Heart left ventricle (tissue), 16 donors: Measurements from ENCODE around the gene CTNND2. TPM values are rescaled to one million over a fixed set of nuclear protein-coding genes. Genes with fewer than 3 reads are reported as not detected.

Experiments used
- ATAC-seq, 4 donors: fragments of 200-7000 bp; cut with Tn5 transposase; one replicate each; pipeline ENCODE4 v1.9.1; 2020 to 2022; ENCODE audit warnings: moderate library complexity in 4 of 4, mild to moderate bottlenecking in 3 of 4, moderate number of reproducible peaks in 1 of 4
- DNase-seq, 5 donors: peaks; one replicate each; pipeline ENCODE4 v3.0.0-alpha.2; 2020
- H3K27ac ChIP-seq, 12 donors: fragments of 200-600 bp; sonication (generic) in 4 of 12; one replicate each; pipeline versions ENCODE4 v1.5.0 to v1.8.0; 2016 to 2022; ENCODE audit warnings: mild to moderate bottlenecking in 2 of 12
- H3K27me3 ChIP-seq, 9 donors: fragments of 200-600 bp; sonication (generic) in 2 of 9; one replicate each; pipeline versions ENCODE4 v1.5.1 to v1.8.0; 2016 to 2022; ENCODE audit warnings: mild to moderate bottlenecking in 3 of 9
- H3K36me3 ChIP-seq, 9 donors: fragments of 200-600 bp; sonication (generic) in 2 of 9; one replicate each; pipeline versions ENCODE4 v1.5.0 to v1.8.0; 2018 to 2022; ENCODE audit warnings: mild to moderate bottlenecking in 2 of 9
- H3K4me1 ChIP-seq, 12 donors: fragments of 200-600 bp; sonication (generic) in 4 of 12; one replicate each; pipeline versions ENCODE4 v1.5.0 to v1.8.0; 2016 to 2022; ENCODE audit warnings: mild to moderate bottlenecking in 3 of 12
- H3K4me3 ChIP-seq, 12 donors: fragments of 200-600 bp; sonication (generic) in 4 of 12; one replicate each; pipeline versions ENCODE4 v1.5.0 to v1.8.0; 2017 to 2022; ENCODE audit warnings: mild to moderate bottlenecking in 9 of 12, moderate library complexity in 4 of 12
- H3K9me3 ChIP-seq, 12 donors: fragments of 200-600 bp; sonication (generic) in 4 of 12; one replicate each; pipeline versions ENCODE4 v1.5.0 to v1.8.0; 2016 to 2022; ENCODE audit warnings: mild to moderate bottlenecking in 1 of 12
- POLR2A ChIP-seq, 2 donors: fragments of 450-650 bp; IDR thresholded peaks; one replicate each; pipeline ENCODE4 v1.6.1; 2017; ENCODE audit warnings: antibody characterized with exemption in 2 of 2, mild to moderate bottlenecking in 2 of 2, moderate library complexity in 2 of 2
- WGBS, 4 donors: extraction: QIAGEN DNeasy Blood & Tissue Kit in 2 of 4; methylation state at CpG; one replicate each; pipeline versions ENCODE4 v1.1.5 to v1.1.7; 2013 to 2018; 5-methylcytosine and 5-hydroxymethylcytosine counted together
- intact Hi-C, 10 donors: fragments of 100-400 bp; cut with DNase I; formaldehyde crosslinking; loops; one replicate each; pipeline versions ENCODE4 v1.11.1 to v1.14.2; 2022
- polyA plus RNA-seq, 2 donors: library from polyadenylated mRNA; stranded (reverse); fragments of 200-250 nt; gene quantifications; one replicate each; pipeline ENCODE4 v1.2.3, GENCODE V29; 2013
- total RNA-seq, 9 donors: library from RNA; depleted of rRNA in 2 of 9; stranded (reverse); fragments of >200 nt in 2 of 9; fragmentation: NEBNext Ultra II Directional in 3 of 9; extraction: Animal tissue kit (Norgen Biotek cat#: 25700) in 3 of 9; gene quantifications; one replicate each; pipeline versions ENCODE4 v1.1.0 to v1.2.4, GENCODE V29; 2016 to 2023
- TF ChIP-seq, protein P1 (sequence below), 12 donors: fragments of 200-600 bp; sonication (generic) in 4 of 12; IDR thresholded peaks; one replicate each; pipeline versions ENCODE4 v1.5.0 to v1.8.0; 2018 to 2022; ENCODE audit warnings: antibody characterized with exemption in 12 of 12, mild to moderate bottlenecking in 5 of 12
- donor health status: ischemic (EF 13 %, LVEDD 7.1; RV severe dilation, severe dysfunction).
- donor health status: healthy with polysubstance abuse.
- donor health status: DM: no; HTN: yes; CAD: no.
- donor health status: DM: no; HTN: no; CAD: no.
- donor health status: ischemic (EF 25% LVEDD 6.9; RV normal size, moderate dysfunction).
- donor health status: ischemic (EF 25% LVEDD 5.7; RV mildly dilated, moderate dysfunction).
- donor health status: healthy.
- donor health status: DM: yes; HTN: yes; CAD: no.
- donor health status: ischemic (EF 35%, LVEDD 5.7; RV mildly dilated, moderate dysfunction).
- donor health status: nonischemic (EF 11% LVEDD 7.7; RV severe dilation, severe dysfunction).
- donor health status: DM: yes; HTN: yes; CAD: no.
- donor health status: PGD.
- donor health status: ischemic (EF 29% LVEDD 5.4; RV normal size, mild dysfunction).
- donor health status: nonischemic (EF 23%, LVEDD 6.1; RV moderate dilation, normal function).

CTNND2 gene
- total and polyA plus RNA-seq, 11 donors = 4.0 to 36.8 (median 20.2) TPM

DNA sequence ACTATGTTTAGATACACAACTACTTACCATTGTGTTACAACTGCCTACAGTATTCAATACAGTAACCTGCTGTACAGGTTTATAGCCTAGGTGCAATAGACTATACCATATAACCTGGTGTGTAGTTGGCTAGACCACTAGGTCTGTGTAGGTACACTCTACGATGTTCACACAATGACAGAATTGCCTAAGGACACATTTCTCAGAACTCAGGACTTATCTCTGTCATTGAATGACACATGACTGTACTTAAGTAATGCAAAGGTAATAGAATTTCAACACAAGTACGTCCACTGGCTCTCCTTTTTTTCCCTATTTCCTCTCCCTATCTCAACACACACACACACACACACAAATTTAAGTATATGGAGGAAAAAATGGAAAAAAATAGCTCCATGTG lies 385.6 kb downstream of the CTNND2 start:
- Histone ChIP-seq H3K27ac (no peak overlapping the region), H3K9me3 (no peaks in the 10 kb centered on the region), H3K4me1 (peaks cover 0 to 2% (median 0%) of the 10 kb centered on the region in 12 donors), H3K27me3 (no peaks in the 10 kb centered on the region), H3K4me3 (no peak overlapping the region), H3K36me3 (no peaks in the 10 kb centered on the region)
- ATAC-seq = no peak
- intact Hi-C loops = no loop called here
- TF ChIP-seq, protein P1, sequence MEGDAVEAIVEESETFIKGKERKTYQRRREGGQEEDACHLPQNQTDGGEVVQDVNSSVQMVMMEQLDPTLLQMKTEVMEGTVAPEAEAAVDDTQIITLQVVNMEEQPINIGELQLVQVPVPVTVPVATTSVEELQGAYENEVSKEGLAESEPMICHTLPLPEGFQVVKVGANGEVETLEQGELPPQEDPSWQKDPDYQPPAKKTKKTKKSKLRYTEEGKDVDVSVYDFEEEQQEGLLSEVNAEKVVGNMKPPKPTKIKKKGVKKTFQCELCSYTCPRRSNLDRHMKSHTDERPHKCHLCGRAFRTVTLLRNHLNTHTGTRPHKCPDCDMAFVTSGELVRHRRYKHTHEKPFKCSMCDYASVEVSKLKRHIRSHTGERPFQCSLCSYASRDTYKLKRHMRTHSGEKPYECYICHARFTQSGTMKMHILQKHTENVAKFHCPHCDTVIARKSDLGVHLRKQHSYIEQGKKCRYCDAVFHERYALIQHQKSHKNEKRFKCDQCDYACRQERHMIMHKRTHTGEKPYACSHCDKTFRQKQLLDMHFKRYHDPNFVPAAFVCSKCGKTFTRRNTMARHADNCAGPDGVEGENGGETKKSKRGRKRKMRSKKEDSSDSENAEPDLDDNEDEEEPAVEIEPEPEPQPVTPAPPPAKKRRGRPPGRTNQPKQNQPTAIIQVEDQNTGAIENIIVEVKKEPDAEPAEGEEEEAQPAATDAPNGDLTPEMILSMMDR (IDR thresholded peaks at IDR 0.05) = no peak
- TF ChIP-seq POLR2A (IDR thresholded peaks at IDR 0.05) = no peak
- DNase-seq = no peak
- WGBS, 4 donors = 68 to 75% (median 71%) methylated on average over 2 of the region's 2 CpGs

DNA sequence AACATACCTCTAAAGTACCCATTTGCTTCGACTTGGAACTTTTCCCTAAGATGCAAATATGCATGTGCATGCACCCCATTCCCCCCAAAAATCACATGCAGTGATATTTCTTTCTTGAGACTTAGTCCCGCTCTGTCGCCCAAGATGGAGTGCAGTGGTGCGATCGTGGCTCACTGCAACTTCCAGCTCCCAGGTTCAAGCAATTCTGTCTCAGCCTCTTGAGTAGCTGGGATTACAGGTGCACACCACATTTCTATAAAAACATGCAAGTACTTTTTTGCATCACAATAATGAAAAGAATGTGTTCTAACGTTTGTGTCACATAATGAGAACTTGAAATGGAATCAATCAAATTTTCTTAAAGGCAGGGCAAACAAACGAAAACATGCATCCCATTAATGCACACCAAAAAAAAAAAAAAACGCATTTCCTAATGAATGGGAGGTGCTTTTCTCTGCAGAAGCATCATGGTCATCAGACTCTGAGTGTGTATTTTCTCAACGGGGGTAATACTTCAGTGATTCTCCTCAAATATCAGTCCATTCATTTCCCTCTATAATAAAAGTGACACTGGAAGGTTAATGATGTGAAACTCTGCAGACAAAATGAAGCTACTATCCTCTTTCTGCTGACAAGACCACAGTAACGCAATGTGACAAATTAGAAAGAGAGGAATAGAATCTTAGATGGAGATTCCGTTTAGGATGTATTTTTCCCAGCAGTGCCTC lies 389.4 kb downstream of the CTNND2 start:
- H3K27ac ChIP-seq = no peak overlapping the region
- WGBS, 4 donors = 74 to 83% (median 79%) methylated on average over 11 of the region's 11 CpGs
- DNase-seq = no peak
- no peak for ATAC-seq
- H3K27me3 ChIP-seq = no peaks in the 10 kb centered on the region
- H3K36me3 ChIP-seq = no peaks in the 10 kb centered on the region
- no peak overlapping the region for H3K4me3 ChIP-seq
- no peaks in the 10 kb centered on the region for H3K9me3 ChIP-seq
- intact Hi-C loops = no loop called here
- TF ChIP-seq POLR2A (IDR thresholded peaks at IDR 0.05) = no peak
- TF ChIP-seq, protein P1 (IDR thresholded peaks at IDR 0.05) = no peak
- no peaks in the 10 kb centered on the region for H3K4me1 ChIP-seq

DNA sequence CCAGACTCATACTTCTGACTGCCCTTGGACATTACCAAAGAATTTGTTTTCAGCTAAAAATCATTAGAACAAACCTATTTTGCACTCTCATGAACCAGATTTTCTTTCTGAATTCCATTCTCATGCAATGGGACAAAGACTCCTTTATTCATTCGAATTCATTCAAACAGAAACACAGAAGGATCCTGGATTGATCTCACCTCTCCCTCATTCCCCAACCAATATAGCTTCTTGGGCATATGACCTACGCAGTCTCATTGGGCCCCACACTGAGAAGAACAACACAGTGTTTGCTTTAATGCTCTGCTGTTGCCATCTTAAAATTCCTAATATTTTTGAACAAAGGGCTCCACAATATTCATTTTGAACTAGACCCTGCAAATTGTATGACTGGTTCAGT lies 392.4 kb downstream of the CTNND2 start:
- 67 to 87% (median 76%) methylated on average over 2 of the region's 2 CpGs for WGBS, 4 donors
- no peak for TF ChIP-seq POLR2A (IDR thresholded peaks at IDR 0.05)
- TF ChIP-seq, protein P1 (IDR thresholded peaks at IDR 0.05) = no peak

DNA sequence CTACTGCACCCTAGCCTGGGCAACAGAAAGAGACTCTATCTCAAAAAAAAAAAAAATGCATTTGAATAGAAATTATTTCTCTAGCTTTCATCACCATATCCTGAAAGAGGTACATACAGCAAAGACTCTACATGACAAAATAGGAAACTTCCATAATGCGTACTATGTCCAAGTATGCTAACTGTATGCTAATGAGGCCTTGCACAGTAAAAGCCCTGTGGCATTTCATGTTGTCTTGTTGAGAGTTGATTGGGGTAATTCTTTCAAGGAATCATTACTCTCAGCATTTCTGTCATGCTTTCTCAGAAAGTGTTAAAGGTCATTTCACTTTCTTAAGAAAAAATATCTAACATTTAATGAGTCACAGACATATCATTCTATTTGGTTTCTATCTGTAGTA lies 393.4 kb downstream of the CTNND2 start:
- intact Hi-C loops = no loop called here
- Histone ChIP-seq H3K4me1 (no peaks in the 10 kb centered on the region), H3K36me3 (no peaks in the 10 kb centered on the region), H3K4me3 (no peak overlapping the region), H3K9me3 (no peaks in the 10 kb centered on the region), H3K27me3 (no peaks in the 10 kb centered on the region), H3K27ac (no peak overlapping the region)
- TF ChIP-seq, protein P1 (IDR thresholded peaks at IDR 0.05) = no peak
- TF ChIP-seq POLR2A (IDR thresholded peaks at IDR 0.05) = no peak
- ATAC-seq = no peak
- DNase-seq = no peak
- WGBS, 4 donors = 94 to 96% (median 95%) methylated on average over 1 of the region's 1 CpG

More for the DNA sequence above, 392.4 kb downstream of the CTNND2 start:
- no peak overlapping the region for H3K27ac ChIP-seq
- no peaks in the 10 kb centered on the region for H3K4me1 ChIP-seq
- H3K36me3 ChIP-seq = no peaks in the 10 kb centered on the region
- no peaks in the 10 kb centered on the region for H3K9me3 ChIP-seq
- no peak for ATAC-seq
- DNase-seq = no peak
- no peak overlapping the region for H3K4me3 ChIP-seq
- intact Hi-C loops = no loop called here
- H3K27me3 ChIP-seq = no peaks in the 10 kb centered on the region
